A549 (cell line): ENCODE results near the gene KLHL22. TPM values are rescaled to one million over a fixed set of nuclear protein-coding genes. Genes with fewer than 3 reads are reported as not detected.
"Not testable (repeated sequence)": the region's sequence is repeated elsewhere in the genome, so short reads cannot be mapped to it uniquely, and the experiment has no call there.

Source experiments
- ATAC-seq, 2 experiments: fragments of 200-7000 bp in 1 of 2; fragments of >200 bp in 1 of 2; cut with Nextera tagmentation in 1 of 2; cut with Tn5 transposase in 1 of 2; 3 replicates each; pipeline versions ENCODE4 v1.8.0 to v1.9.1; 2018 to 2020; ENCODE audit warnings: mild to moderate bottlenecking in 1 of 2, moderate library complexity in 1 of 2
- CTCF ChIA-PET: fragments of 300-600 bp; sonication (Branson Sonifier 250); formaldehyde crosslinking; extraction: SDS; loops from one replicate; lab custom pipeline; 2021; ENCODE audit warnings: antibody characterized with exemption, inconsistent platforms; lab: Yijun Ruan, JAX
- POLR2A ChIA-PET: fragments of 350-600 bp; formaldehyde crosslinking; extraction: SDS; loops from one replicate; lab custom pipeline; 2021; ENCODE audit warnings: antibody characterized with exemption, inconsistent platforms; lab: Yijun Ruan, JAX
- DNase-seq, 2 experiments: peaks; one replicate each; pipeline versions ENCODE4 v3.0.0 to v3.0.0-alpha.2; 2011 to 2016; ENCODE audit warnings: low read depth in 1 of 2, low spot score in 1 of 2
- FAIRE-seq: peaks from 2 replicates; lab custom pipeline; 2011; peaks lifted over from hg19 to GRCh38; lab: Jason Lieb, UNC
- H3K27ac ChIP-seq, 2 experiments: fragments of >200 bp; sonication (Bioruptor Twin); formaldehyde crosslinking; 3 replicates each; pipeline ENCODE4 v1.5.1; 2016 to 2017
- H3K4me1 ChIP-seq: fragments of >200 bp; sonication (Bioruptor Twin); formaldehyde crosslinking; 3 replicates; pipeline ENCODE4 v1.6.1; 2016
- H3K4me2 ChIP-seq: fragments of >200 bp; sonication (Bioruptor Twin); formaldehyde crosslinking; 3 replicates; pipeline ENCODE4 v1.6.1; 2016
- H3K4me3 ChIP-seq: fragments of >200 bp; sonication (Bioruptor Twin); formaldehyde crosslinking; 3 replicates; pipeline ENCODE4 v1.5.1; 2016
- H3K9me3 ChIP-seq: fragments of >200 bp; sonication (Bioruptor Twin); formaldehyde crosslinking; 3 replicates; pipeline ENCODE4 v1.6.1; 2016
- ATOH8 ChIP-seq: fragments of 250-450 bp; sonication (Bioruptor Pico); IDR thresholded peaks from 2 replicates; pipeline ENCODE4 v1.5.0; 2020; ENCODE audit warnings: low read depth, mild to moderate bottlenecking, moderate library complexity
- BHLHE40 ChIP-seq: IDR thresholded peaks from 2 replicates; pipeline ENCODE4 v1.6.1; 2012; ENCODE audit warnings: low read depth, low read length, inconsistent platforms
- FOXS1 ChIP-seq: fragments of 250-450 bp; sonication (Bioruptor Pico); IDR thresholded peaks from 2 replicates; pipeline ENCODE4 v1.5.0; 2020; ENCODE audit warnings: mild to moderate bottlenecking, moderate library complexity
- HOXB13 ChIP-seq: fragments of 250-450 bp; sonication (Bioruptor Pico); IDR thresholded peaks from 2 replicates; pipeline ENCODE4 v1.5.0; 2020; ENCODE audit warnings: low read depth, mild to moderate bottlenecking, moderate library complexity
- JUNB ChIP-seq: fragments of >200 bp; sonication (Bioruptor Twin); formaldehyde crosslinking; IDR thresholded peaks from 2 replicates; pipeline ENCODE4 v1.6.1; 2016
- KDM1A ChIP-seq: fragments of 200-600 bp; sonication (generic); IDR thresholded peaks from 2 replicates; pipeline ENCODE4 v1.6.1; 2016; ENCODE audit warnings: low read depth, mild to moderate bottlenecking
- MAX ChIP-seq: IDR thresholded peaks from 2 replicates; pipeline ENCODE4 v1.6.1; 2012
- MYC ChIP-seq: IDR thresholded peaks from 2 replicates; pipeline ENCODE4 v1.6.1; 2012; ENCODE audit warnings: mild to moderate bottlenecking, inconsistent platforms, low read length, improper control_type of control experiment, borderline replicate concordance
- NPAS2 ChIP-seq: fragments of 250-450 bp; sonication (Bioruptor Pico); IDR thresholded peaks from 2 replicates; pipeline ENCODE4 v1.8.0; 2022; ENCODE audit warnings: mild to moderate bottlenecking, moderate library complexity, borderline replicate concordance
- PHF8 ChIP-seq: fragments of 200-600 bp; sonication (generic); IDR thresholded peaks from 2 replicates; pipeline ENCODE4 v1.6.1; 2016; ENCODE audit warnings: low read depth, mild to moderate bottlenecking, antibody characterized with exemption, moderate library complexity, borderline replicate concordance
- RAD21 ChIP-seq, 2 experiments: fragments of >200 bp in 1 of 2; sonication (Bioruptor Twin) in 1 of 2; formaldehyde crosslinking in 1 of 2; IDR thresholded peaks in 1 of 2; conservative IDR thresholded peaks in 1 of 2; 2 replicates in 1 of 2; 3 replicates in 1 of 2; pipeline ENCODE4 v1.6.1; 2012 to 2018; ENCODE audit warnings: inconsistent platforms in 1 of 2
- RCOR1 ChIP-seq: fragments of 150-350 bp; IDR thresholded peaks from 2 replicates; pipeline ENCODE4 v1.6.1; 2014; ENCODE audit warnings: antibody characterized with exemption, low read length, low read depth
- RFX5 ChIP-seq: fragments of 450-650 bp; IDR thresholded peaks from 2 replicates; pipeline ENCODE4 v1.7.1; 2014; ENCODE audit warnings: antibody characterized with exemption, mild to moderate bottlenecking, moderate library complexity
- TFCP2L1 ChIP-seq: fragments of 250-450 bp; sonication (Bioruptor Pico); IDR thresholded peaks from 2 replicates; pipeline ENCODE4 v1.5.0; 2021; ENCODE audit warnings: mild to moderate bottlenecking
- TP53 ChIP-seq: fragments of 250-450 bp; sonication (Bioruptor Pico); IDR thresholded peaks from 2 replicates; pipeline ENCODE4 v1.5.0; 2021; ENCODE audit warnings: mild to moderate bottlenecking, moderate library complexity
- ZC3H11A ChIP-seq: fragments of 450-650 bp; IDR thresholded peaks from 2 replicates; pipeline ENCODE4 v1.6.1; 2014; ENCODE audit warnings: antibody characterized with exemption, mild to moderate bottlenecking
- ZFP36 ChIP-seq: fragments of 450-650 bp; IDR thresholded peaks from 2 replicates; pipeline ENCODE4 v1.6.1; 2014; ENCODE audit warnings: borderline replicate concordance; ENCODE audit not compliant: partially characterized antibody
- ZNF302 ChIP-seq: fragments of 250-450 bp; sonication (Bioruptor Pico); IDR thresholded peaks from 2 replicates; pipeline ENCODE4 v1.9.0; 2021; ENCODE audit warnings: inconsistent platforms, mild to moderate bottlenecking, moderate library complexity
- WGBS: methylation state at CpG from one replicate; pipeline ENCODE4 v1.1.6; 2017; ENCODE audit errors: missing lambda C conversion rate; 5-methylcytosine and 5-hydroxymethylcytosine counted together
- polyA minus RNA-seq: library from RNA; depleted of rRNA, polyadenylated mRNA; stranded (reverse); fragments of >200 nt; gene quantifications from 2 replicates; pipeline ENCODE4 v1.2.3, GENCODE V29; 2011; rRNA and poly(A)+ RNA removed
- polyA plus RNA-seq, 4 experiments: library from polyadenylated mRNA; depleted of rRNA in 3 of 4; stranded (reverse); fragments of >200 nt; fragmentation: RNase III in 1 of 4; extraction: RNeasy Plus Mini Kit Qiagen cat#74134 plus additional on column Dnase treatment in 1 of 4; gene quantifications; 2 replicates in 3 of 4; 3 replicates in 1 of 4; pipeline ENCODE4 v1.2.3, GENCODE V29; 2011 to 2017
- TF ChIP-seq, protein P1 (sequence below): fragments of >200 bp; sonication (Bioruptor Twin); formaldehyde crosslinking; IDR thresholded peaks from 3 replicates; pipeline ENCODE4 v1.6.1; 2016
- TF ChIP-seq, protein P2 (sequence below): fragments of 450-650 bp; IDR thresholded peaks from 2 replicates; pipeline ENCODE4 v1.6.1; 2014; ENCODE audit warnings: antibody characterized with exemption
- TF ChIP-seq, protein P3 (sequence below): fragments of 250-450 bp; sonication (Bioruptor Pico); IDR thresholded peaks from 2 replicates; pipeline ENCODE4 v1.5.0; 2021; ENCODE audit warnings: mild to moderate bottlenecking, moderate library complexity, borderline replicate concordance

KLHL22 gene, protein sequence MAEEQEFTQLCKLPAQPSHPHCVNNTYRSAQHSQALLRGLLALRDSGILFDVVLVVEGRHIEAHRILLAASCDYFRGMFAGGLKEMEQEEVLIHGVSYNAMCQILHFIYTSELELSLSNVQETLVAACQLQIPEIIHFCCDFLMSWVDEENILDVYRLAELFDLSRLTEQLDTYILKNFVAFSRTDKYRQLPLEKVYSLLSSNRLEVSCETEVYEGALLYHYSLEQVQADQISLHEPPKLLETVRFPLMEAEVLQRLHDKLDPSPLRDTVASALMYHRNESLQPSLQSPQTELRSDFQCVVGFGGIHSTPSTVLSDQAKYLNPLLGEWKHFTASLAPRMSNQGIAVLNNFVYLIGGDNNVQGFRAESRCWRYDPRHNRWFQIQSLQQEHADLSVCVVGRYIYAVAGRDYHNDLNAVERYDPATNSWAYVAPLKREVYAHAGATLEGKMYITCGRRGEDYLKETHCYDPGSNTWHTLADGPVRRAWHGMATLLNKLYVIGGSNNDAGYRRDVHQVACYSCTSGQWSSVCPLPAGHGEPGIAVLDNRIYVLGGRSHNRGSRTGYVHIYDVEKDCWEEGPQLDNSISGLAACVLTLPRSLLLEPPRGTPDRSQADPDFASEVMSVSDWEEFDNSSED
- polyA plus RNA-seq (2011; rRNA removed) (11.7 and 13.9 TPM in 2 replicates), polyA plus RNA-seq (2017; fragmentation: RNase III; extraction: RNeasy Plus Mini Kit Qiagen cat#74134 plus additional on column Dnase treatment) (10.5 to 12.1 TPM (median 11.7 TPM) in 3 replicates), polyA minus RNA-seq (18.8 and 20.2 TPM in 2 replicates)
- polyA plus RNA-seq (2012; cell fraction: cytosol; rRNA removed): 11.7 and 16.0 TPM in 2 replicates
- 30.3 and 36.6 TPM in 2 replicates for polyA plus RNA-seq (2012; cell fraction: nucleus; rRNA removed)

DNA sequence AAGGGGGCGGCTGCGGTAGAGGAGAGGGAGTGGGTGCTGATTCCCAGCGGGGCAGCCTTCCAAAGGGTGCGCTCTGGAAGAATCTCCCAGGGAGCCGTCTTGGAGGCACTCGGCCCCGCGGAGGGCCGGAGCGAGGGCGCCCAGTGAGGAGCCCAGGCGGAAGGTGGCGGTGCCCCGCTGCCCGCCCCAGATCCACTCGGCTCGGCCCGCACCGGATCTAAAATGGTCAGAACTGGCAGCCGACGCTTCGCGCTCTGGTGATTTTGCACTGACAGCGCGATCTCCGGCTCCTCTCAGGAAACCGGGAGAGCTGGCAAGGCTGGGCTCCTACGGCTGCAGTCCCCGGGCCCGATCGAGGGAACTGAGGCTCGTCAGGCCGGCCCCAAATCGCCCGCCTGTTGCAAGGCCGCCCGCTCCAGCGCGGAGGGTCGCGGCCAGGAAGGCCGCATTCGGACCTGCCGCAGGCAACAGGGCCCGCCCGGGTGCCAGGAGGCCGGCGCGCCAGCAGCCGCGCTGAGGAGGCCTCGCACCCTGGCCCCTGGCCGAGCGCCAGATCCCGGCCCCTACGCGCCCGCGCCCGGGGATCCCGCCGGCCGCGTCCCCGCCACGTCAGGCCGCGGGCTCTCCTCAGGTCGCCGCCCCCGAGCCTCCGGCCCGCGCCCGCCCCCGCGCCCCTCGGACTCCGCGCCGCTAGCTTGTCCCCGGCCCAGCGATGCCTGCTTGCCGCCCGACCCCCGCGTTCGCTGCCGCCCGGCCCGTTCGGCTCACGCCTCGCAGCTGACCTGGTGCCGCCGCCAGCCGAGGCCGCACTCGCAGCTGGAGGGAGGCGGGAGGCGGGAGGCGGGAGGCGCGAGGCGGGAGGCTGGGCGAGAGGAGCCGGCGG is at the start of gene KLHL22:
Gene KLHL22, minus strand, starts transcription at position 818 of the 883 bp plus-strand sequence. CDS start 6,584 bp downstream, outside the sequence.
- H3K4me3 ChIP-seq: peak within 1 kb of the TSS; percentile 84
- DNase-seq (no peak), FAIRE-seq (no peak)
- peaks cover 12% of the 10 kb centered on the region; the same call in 2 of the 3 replicates for H3K4me1 ChIP-seq
- POLR2A ChIA-PET: interaction anchor here (0.6 to 1.1 kb wide), 8 partner anchors 9 to 455 kb away, joined by 3 to 5 read pairs (median 3); no protein-coding TSS in a partner anchor
- peak within 1 kb of the TSS; percentile 97 for H3K4me2 ChIP-seq
- H3K9me3 ChIP-seq: no peaks in the 10 kb centered on the region
- peak within 1 kb of the TSS; percentile 96 to 97 for H3K27ac ChIP-seq
- CTCF ChIA-PET: interaction anchor here (0.7 to 1.4 kb wide), 3 partner anchors 31 to 107 kb away, joined by 3 to 4 read pairs (median 3); no protein-coding TSS in a partner anchor
- no peak for TF ChIP-seq NPAS2 (CRISPR knock-in tag)
- no peak for TF ChIP-seq ZC3H11A
- TF ChIP-seq PHF8: no peak
- TF ChIP-seq BHLHE40: no peak
- TF ChIP-seq HOXB13 (CRISPR knock-in tag): no peak
- no peak for TF ChIP-seq RFX5
- TF ChIP-seq FOXS1 (CRISPR knock-in tag): no peak
- TF ChIP-seq KDM1A: no peak
- TF ChIP-seq, protein P1, sequence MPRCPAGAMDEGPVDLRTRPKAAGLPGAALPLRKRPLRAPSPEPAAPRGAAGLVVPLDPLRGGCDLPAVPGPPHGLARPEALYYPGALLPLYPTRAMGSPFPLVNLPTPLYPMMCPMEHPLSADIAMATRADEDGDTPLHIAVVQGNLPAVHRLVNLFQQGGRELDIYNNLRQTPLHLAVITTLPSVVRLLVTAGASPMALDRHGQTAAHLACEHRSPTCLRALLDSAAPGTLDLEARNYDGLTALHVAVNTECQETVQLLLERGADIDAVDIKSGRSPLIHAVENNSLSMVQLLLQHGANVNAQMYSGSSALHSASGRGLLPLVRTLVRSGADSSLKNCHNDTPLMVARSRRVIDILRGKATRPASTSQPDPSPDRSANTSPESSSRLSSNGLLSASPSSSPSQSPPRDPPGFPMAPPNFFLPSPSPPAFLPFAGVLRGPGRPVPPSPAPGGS: no peak
- TF ChIP-seq RCOR1: no peak
- TF ChIP-seq ATOH8 (CRISPR knock-in tag): no peak
- no peak for TF ChIP-seq ZNF302
- TF ChIP-seq, protein P2, sequence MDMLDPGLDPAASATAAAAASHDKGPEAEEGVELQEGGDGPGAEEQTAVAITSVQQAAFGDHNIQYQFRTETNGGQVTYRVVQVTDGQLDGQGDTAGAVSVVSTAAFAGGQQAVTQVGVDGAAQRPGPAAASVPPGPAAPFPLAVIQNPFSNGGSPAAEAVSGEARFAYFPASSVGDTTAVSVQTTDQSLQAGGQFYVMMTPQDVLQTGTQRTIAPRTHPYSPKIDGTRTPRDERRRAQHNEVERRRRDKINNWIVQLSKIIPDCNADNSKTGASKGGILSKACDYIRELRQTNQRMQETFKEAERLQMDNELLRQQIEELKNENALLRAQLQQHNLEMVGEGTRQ: no peak
- TF ChIP-seq, all 56 proteins: peak for 0
- WGBS: 5% methylated on average over 6 of the region's 108 CpGs
- ATAC-seq: peak; percentile 13 to 60; a peak in 5 of 6 replicates

GRCh38 chr22:20545318-20545634 is 49.7 kb upstream of the KLHL22 start:
- CTCF ChIA-PET: interaction anchor here (1.4 kb wide), 1 partner anchor 10 kb away, joined by 3 read pairs; no protein-coding TSS in a partner anchor

DNA sequence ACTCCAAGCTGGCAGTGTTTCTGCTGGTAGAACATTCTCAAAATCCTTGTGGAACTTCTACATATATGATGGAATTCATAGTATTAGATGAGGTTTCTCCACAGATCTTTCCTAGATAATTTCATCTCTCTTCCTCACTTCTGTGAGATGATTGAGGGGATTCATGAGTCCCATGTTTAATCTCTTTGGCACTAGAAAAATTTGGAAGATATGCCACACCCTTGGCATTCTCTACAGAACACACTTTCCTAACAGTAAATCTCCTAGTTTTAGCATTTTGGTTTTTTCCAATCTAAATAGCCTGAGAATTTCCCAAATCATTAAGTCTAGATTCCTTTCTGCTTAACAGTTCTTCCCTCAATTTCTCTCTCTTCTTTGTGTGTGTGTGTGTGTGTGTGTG is 47.1 kb upstream of the KLHL22 start:
- ChIA-PET CTCF (interaction anchor here (0.7 to 1.9 kb wide), 8 partner anchors 8 to 29 kb away, joined by 3 to 8 read pairs (median 3); no protein-coding TSS in a partner anchor), POLR2A (no interaction called here)
- Histone ChIP-seq H3K27ac (no peak overlapping the region), H3K4me2 (no peak overlapping the region), H3K4me3 (no peak overlapping the region), H3K9me3 (no peaks in the 10 kb centered on the region), H3K4me1 (no peaks in the 10 kb centered on the region; the same call in 2 of the 3 replicates)
- no peak for ATAC-seq
- FAIRE-seq: no peak
- no peak for DNase-seq
- TF ChIP-seq ZFP36 (no peak), RAD21 (conservative IDR thresholded peaks at IDR 0.05 in 1 of 2, IDR thresholded peaks at IDR 0.05 in 1 of 2) (no peak), MYC (no peak), JUNB (no peak), MAX (no peak), TFCP2L1 (CRISPR knock-in tag) (no peak), TP53 (CRISPR knock-in tag) (no peak), BHLHE40 (no peak)
- TF ChIP-seq, protein P3, sequence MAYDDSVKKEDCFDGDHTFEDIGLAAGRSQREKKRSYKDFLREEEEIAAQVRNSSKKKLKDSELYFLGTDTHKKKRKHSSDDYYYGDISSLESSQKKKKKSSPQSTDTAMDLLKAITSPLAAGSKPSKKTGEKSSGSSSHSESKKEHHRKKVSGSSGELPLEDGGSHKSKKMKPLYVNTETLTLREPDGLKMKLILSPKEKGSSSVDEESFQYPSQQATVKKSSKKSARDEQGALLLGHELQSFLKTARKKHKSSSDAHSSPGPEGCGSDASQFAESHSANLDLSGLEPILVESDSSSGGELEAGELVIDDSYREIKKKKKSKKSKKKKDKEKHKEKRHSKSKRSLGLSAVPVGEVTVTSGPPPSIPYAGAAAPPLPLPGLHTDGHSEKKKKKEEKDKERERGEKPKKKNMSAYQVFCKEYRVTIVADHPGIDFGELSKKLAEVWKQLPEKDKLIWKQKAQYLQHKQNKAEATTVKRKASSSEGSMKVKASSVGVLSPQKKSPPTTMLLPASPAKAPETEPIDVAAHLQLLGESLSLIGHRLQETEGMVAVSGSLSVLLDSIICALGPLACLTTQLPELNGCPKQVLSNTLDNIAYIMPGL (CRISPR knock-in tag): no peak

More at GRCh38 chr22:20545318-20545634, 49.7 kb upstream of the KLHL22 start:
- H3K4me1 ChIP-seq, H3K4me2 ChIP-seq, DNase-seq, FAIRE-seq, ATAC-seq, H3K4me3 ChIP-seq, POLR2A ChIA-PET, H3K9me3 ChIP-seq, H3K27ac ChIP-seq: not testable (repeated sequence)
- 99% methylated on average over 3 of the region's 3 CpGs for WGBS
